Loucy (cell line): ENCODE results near the gene OR10AD1.

Experiments
- CTCF ChIP-seq: fragments of 200-600 bp; sonication (generic); conservative IDR thresholded peaks from 2 replicates; pipeline ENCODE4 v1.5.1; 2014; ENCODE audit warnings: mild to moderate bottlenecking, antibody characterized with exemption, low read length
- EZH2phosphoT487 ChIP-seq: fragments of 200-600 bp; IDR thresholded peaks from 2 replicates; pipeline ENCODE4 v1.6.1; 2018; ENCODE audit warnings: antibody characterized with exemption, mild to moderate bottlenecking, moderate library complexity, borderline replicate concordance

- TF ChIP-seq CTCF (no peak), EZH2phosphoT487 (no peak)
Measured at GRCh38 chr12:48198985-48199384, 4.1 kb downstream of the OR10AD1 start.
